ENCODE data around the gene ARX. TPM values are rescaled to one million over a fixed set of nuclear protein-coding genes. Genes with fewer than 3 reads are reported as not detected.

The ARX gene
- total and polyA plus RNA-seq, 10 donors, result 0.26 to 0.32 TPM; not detected in 8

DNA sequence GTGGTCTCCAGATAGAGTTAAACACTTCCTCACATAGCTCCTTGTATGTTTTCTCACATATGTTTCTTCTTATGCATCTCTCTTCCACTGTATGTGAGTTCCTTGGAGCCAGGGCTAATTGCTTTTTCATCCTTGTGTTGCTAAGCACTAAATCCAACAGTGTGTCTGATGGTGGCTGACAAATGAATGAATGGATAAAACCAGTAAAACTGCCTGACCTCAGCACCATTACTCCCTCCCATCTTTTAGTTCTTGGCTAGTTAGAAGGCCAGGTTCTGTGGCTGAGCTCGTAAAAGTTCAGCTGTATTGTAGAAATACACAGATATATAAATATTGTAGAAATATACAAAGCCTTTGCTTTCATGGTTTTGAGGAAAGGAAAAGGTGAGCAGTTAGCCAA is 50.4 kb downstream of the ARX start:
- DNase-seq, result no peak
- Histone ChIP-seq H3K36me3 (no peaks in the 10 kb centered on the region), H3K27me3 (replicated peaks in 1 of 7) (no peaks in the 10 kb centered on the region), H3K9me3 (peaks cover 0 to 3% (median 0%) of the 10 kb centered on the region in 8 donors), H3K27ac (no peak overlapping the region), H3K4me1 (no peaks in the 10 kb centered on the region), H3K4me3 (no peak overlapping the region)
- TF ChIP-seq CTCF (IDR thresholded peaks at IDR 0.05 in 8 of 11, conservative IDR thresholded peaks at IDR 0.05 in 3 of 11) (no peak), POLR2AphosphoS5 (IDR thresholded peaks at IDR 0.05) (no peak), POLR2A (IDR thresholded peaks at IDR 0.05) (no peak)
- 82 to 100% (median 97%) methylated on average over 1 of the region's 1 CpG for WGBS, 5 donors
- intact Hi-C loops (cut with DNase I; ENCODE audit: low total_unique reads), result no loop called here

- Histone ChIP-seq H3K9me3 (no peaks in the 10 kb centered on the region), H3K27me3 (replicated peaks in 1 of 7) (no peaks in the 10 kb centered on the region), H3K4me3 (no peak overlapping the region), H3K36me3 (no peaks in the 10 kb centered on the region), H3K4me1 (no peaks in the 10 kb centered on the region), H3K27ac (no peak overlapping the region)
- intact Hi-C loops (cut with DNase I; ENCODE audit: low total_unique reads), result no loop called here
- no peak for DNase-seq
- 83 to 96% (median 88%) methylated on average over 2 of the region's 2 CpGs for WGBS, 5 donors
- TF ChIP-seq POLR2AphosphoS5 (IDR thresholded peaks at IDR 0.05) (no peak), POLR2A (IDR thresholded peaks at IDR 0.05) (no peak), CTCF (IDR thresholded peaks at IDR 0.05 in 8 of 11, conservative IDR thresholded peaks at IDR 0.05 in 3 of 11) (no peak)
Observed at GRCh38 chrX:24963823-24964222, 51.9 kb downstream of the ARX start.

- Histone ChIP-seq H3K27me3 (replicated peaks in 1 of 7) (no peaks in the 10 kb centered on the region), H3K36me3 (no peaks in the 10 kb centered on the region), H3K27ac (no peak overlapping the region), H3K4me1 (no peaks in the 10 kb centered on the region), H3K4me3 (no peak overlapping the region), H3K9me3 (no peaks in the 10 kb centered on the region)
- DNase-seq, result no peak
- no peak for TF ChIP-seq CTCF (IDR thresholded peaks at IDR 0.05 in 8 of 11, conservative IDR thresholded peaks at IDR 0.05 in 3 of 11)
- TF ChIP-seq POLR2AphosphoS5 (IDR thresholded peaks at IDR 0.05), result no peak
- TF ChIP-seq POLR2A (IDR thresholded peaks at IDR 0.05), result no peak
- WGBS, 5 donors, result 51 to 84% (median 56%) methylated on average over 1 of the region's 1 CpG
- intact Hi-C loops (cut with DNase I; ENCODE audit: low total_unique reads), result no loop called here
Observed at GRCh38 chrX:24961809-24962208, 54.0 kb downstream of the ARX start.

DNA sequence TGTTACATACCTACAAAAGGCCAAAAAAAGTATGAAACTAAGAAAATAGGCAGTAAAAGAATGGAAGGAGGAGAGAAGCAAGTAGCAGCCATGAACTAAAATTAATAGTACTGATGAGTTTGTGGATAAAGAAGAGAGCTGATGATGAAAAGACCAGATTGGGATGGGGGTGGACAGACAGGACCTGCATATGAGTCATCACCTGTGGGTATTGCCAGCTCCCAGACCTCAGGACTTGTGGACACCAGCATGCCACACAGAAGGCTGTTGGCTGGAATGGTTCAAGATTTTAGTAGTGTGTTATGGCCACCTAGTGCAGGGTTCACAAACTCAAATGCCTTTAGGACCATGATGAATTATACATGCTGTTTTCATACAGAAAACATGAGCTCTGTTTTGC is 58.9 kb downstream of the ARX start:
- Histone ChIP-seq H3K4me3 (no peak overlapping the region), H3K27ac (no peak overlapping the region), H3K36me3 (no peaks in the 10 kb centered on the region), H3K27me3 (replicated peaks in 1 of 7) (no peaks in the 10 kb centered on the region), H3K9me3 (no peaks in the 10 kb centered on the region), H3K4me1 (no peaks in the 10 kb centered on the region)
- intact Hi-C loops (cut with DNase I; ENCODE audit: low total_unique reads), result no loop called here
- no peak for TF ChIP-seq CTCF (IDR thresholded peaks at IDR 0.05 in 8 of 11, conservative IDR thresholded peaks at IDR 0.05 in 3 of 11)
- TF ChIP-seq POLR2AphosphoS5 (IDR thresholded peaks at IDR 0.05), result no peak
- TF ChIP-seq POLR2A (IDR thresholded peaks at IDR 0.05), result no peak
- no peak for DNase-seq

Measured in spleen (tissue), 11 donors.